ENCODE measurements around the gene LRP1B.
A peak's percentile ranks its signal among the peaks of the same experiment; 100 is the strongest.

Gene LRP1B

DNA sequence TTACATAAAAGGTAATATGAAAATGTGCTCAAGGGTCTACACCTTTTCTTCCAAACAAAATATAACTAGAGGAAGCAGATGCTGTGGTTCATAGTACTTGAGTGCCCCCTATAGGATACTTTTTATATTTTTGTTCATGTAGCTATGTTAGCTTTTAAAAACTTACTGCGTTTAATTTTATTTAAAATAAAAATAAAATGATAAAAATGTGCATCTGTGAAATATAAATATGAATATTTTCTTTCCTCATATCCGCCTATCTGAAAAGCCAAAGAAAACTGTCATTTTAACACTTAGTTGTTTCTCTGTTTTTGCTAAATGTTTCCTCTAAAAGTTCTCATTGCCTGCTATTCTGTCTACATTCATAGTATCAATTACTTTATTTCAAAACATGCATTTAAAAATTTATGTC, 9.6 kb upstream of the LRP1B start:
- H3K27ac Mint-ChIP-seq, result no peak overlapping the region
- no peaks in the 10 kb centered on the region for H3K27me3 Mint-ChIP-seq (ENCODE audit: low read depth)
- H3K4me1 Mint-ChIP-seq, result peaks cover 6% of the 10 kb centered on the region
- H3K4me3 Mint-ChIP-seq, result no peak overlapping the region
- TF ChIP-seq, protein P1, sequence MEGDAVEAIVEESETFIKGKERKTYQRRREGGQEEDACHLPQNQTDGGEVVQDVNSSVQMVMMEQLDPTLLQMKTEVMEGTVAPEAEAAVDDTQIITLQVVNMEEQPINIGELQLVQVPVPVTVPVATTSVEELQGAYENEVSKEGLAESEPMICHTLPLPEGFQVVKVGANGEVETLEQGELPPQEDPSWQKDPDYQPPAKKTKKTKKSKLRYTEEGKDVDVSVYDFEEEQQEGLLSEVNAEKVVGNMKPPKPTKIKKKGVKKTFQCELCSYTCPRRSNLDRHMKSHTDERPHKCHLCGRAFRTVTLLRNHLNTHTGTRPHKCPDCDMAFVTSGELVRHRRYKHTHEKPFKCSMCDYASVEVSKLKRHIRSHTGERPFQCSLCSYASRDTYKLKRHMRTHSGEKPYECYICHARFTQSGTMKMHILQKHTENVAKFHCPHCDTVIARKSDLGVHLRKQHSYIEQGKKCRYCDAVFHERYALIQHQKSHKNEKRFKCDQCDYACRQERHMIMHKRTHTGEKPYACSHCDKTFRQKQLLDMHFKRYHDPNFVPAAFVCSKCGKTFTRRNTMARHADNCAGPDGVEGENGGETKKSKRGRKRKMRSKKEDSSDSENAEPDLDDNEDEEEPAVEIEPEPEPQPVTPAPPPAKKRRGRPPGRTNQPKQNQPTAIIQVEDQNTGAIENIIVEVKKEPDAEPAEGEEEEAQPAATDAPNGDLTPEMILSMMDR (IDR thresholded peaks at IDR 0.05; ENCODE audit: unreplicated experiment in 3 of 3), result peak; percentile 64 to 74 (median 74)
- no peaks in the 10 kb centered on the region for H3K9me3 Mint-ChIP-seq
- no peaks in the 10 kb centered on the region for H3K36me3 Mint-ChIP-seq (ENCODE audit: low read depth)

DNA sequence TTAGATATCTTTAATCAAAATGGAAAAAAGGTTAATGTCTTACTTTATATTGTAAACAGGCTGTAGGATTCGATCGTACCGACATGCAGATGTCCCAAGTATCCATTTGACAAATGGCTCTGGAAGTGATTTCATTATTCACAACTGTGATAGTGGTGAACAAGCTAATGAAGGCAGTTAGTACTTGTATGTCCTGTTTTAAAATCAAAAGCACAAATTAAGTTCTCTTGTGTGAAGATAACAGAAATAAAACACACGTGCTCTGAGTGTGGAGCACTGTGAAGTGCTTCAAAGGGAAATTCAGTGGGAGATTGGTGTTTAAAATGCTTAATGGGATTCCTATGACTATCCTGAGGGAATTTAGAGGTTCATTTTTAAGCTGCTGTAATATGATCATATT, 8.6 kb upstream of the LRP1B start:
- Mint-ChIP-seq H3K36me3 (ENCODE audit: low read depth) (no peaks in the 10 kb centered on the region), H3K27me3 (ENCODE audit: low read depth) (no peaks in the 10 kb centered on the region), H3K4me1 (peaks cover 6% of the 10 kb centered on the region), H3K27ac (no peak overlapping the region), H3K9me3 (no peaks in the 10 kb centered on the region), H3K4me3 (no peak overlapping the region)
- TF ChIP-seq, protein P1 (IDR thresholded peaks at IDR 0.05; ENCODE audit: unreplicated experiment in 3 of 3), result no peak

DNA sequence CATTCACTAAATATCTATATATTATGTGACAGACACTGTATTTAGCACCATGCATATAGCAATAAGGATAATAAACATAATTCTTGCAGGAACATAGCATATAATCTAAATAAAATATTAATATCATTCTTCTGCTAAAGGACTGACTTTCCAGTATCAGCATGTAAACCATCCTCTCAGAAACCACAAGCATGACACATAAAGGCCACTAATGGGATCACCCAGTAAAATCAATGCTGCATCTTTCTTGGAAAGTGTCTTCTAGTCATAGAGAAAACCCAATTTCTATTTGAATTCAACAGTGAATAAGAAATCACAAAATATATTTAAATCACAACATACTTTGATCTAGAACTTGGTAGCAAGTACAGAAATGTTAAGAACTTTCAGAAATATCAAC, 5.8 kb upstream of the LRP1B start:
- Mint-ChIP-seq H3K27me3 (ENCODE audit: low read depth) (peaks cover 13% of the 10 kb centered on the region), H3K4me1 (peaks cover 10% of the 10 kb centered on the region), H3K27ac (no peak overlapping the region), H3K4me3 (no peak overlapping the region), H3K36me3 (ENCODE audit: low read depth) (no peaks in the 10 kb centered on the region), H3K9me3 (no peaks in the 10 kb centered on the region)
- TF ChIP-seq, protein P1 (IDR thresholded peaks at IDR 0.05; ENCODE audit: unreplicated experiment in 3 of 3), result no peak

DNA sequence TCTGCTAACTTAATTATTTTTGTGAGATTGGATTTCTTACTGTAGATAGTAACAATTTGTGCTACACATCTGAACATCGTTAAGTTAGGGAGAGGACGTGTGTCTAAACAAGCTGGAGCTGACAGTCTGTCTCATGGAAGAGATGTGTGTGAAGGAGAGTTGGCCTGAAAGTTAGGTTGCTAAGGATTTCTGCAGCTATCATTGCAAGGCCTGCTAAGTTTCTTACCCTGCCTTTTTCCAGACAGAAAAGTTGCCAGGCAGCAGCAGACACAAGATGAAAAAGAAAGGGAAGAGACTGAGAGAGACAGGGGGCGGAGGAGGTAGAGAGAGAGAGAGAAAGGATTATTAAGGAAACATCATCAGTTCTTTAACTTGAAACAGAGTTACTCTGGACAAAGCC, 4.1 kb upstream of the LRP1B start:
- Mint-ChIP-seq H3K27ac (peak overlapping the region in 1 of 3 experiments; percentile 1), H3K4me1 (peaks cover 19% of the 10 kb centered on the region), H3K36me3 (ENCODE audit: low read depth) (no peaks in the 10 kb centered on the region), H3K4me3 (no peak overlapping the region), H3K9me3 (no peaks in the 10 kb centered on the region), H3K27me3 (ENCODE audit: low read depth) (peaks cover 29% of the 10 kb centered on the region)
- TF ChIP-seq, protein P1 (IDR thresholded peaks at IDR 0.05; ENCODE audit: unreplicated experiment in 3 of 3), result no peak

DNA sequence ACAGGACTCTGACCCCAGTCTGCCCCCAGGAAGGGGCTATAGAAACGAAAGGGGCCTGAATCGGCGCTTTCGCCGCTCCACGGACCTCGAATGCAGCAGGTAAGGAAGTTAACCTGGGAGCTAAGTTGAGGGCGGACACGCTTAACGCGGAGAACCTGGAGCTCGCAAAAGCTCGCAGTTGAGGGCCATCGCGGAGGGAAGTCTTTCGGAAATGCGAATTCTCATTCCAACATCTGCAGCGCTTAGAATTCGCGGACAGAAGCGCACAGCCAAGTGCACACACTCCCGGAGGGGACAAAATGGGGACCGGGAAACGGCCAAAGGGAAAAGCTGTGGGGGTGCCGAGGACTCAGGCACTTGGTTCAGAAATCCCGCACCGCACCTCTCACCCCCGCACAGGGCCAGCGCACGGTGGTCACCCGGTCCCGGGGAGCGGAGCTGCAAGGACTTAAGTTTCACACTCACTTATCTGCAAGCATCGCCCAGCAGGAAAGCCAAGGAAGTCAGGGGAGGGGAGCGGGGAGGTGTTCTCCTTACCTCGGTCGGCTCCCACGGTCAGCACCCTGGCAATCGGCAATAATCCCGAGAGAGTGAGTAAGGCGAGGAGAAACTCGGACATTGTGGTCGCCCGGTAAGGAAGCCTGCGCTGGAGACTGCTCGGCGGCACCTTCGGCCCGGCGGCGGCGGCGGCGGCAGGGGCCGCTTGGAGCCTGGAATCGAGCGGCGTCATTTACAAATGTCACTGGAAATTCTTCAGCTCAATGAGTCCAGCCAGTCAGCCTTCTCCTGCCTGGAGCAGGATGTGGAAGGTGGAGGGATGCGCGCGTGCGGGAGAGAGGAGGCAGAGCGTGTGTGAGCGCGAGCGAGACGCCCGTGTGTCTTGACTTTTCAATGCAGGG, 456 bp downstream of the LRP1B start:
- H3K4me3 Mint-ChIP-seq, result peak overlapping the region; percentile 91 to 95 (median 92)
- no peaks in the 10 kb centered on the region for H3K9me3 Mint-ChIP-seq
- H3K36me3 Mint-ChIP-seq (ENCODE audit: low read depth), result no peaks in the 10 kb centered on the region
- peaks cover 13% of the 10 kb centered on the region for H3K4me1 Mint-ChIP-seq
- H3K27me3 Mint-ChIP-seq (ENCODE audit: low read depth), result peaks cover 58% of the 10 kb centered on the region
- H3K27ac Mint-ChIP-seq, result peak overlapping the region; percentile 36 to 94 (median 92)
- TF ChIP-seq, protein P1 (IDR thresholded peaks at IDR 0.05; ENCODE audit: unreplicated experiment in 3 of 3), result no peak

DNA sequence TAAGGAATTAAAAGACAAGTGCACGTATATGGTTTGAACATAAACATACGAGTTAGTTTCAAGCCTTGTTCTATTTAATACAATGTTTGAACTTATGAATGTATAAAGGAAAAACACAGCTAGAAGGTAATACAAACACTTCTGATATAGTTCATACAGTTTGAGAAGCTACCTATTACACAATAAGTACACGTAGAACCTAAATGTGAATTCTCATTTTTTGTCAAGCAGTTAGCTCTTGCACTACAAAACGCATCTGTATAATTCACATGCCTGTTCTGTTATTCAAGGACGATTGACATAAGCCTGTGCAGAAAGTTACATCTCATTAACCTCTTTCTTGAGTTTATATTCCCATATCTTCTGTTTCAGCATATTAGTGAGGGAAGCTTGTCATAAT, 2.7 kb downstream of the LRP1B start:
- Mint-ChIP-seq H3K36me3 (ENCODE audit: low read depth) (no peaks in the 10 kb centered on the region), H3K27ac (no peak overlapping the region), H3K4me1 (peaks cover 13% of the 10 kb centered on the region), H3K9me3 (no peaks in the 10 kb centered on the region), H3K27me3 (ENCODE audit: low read depth) (peaks cover 63% of the 10 kb centered on the region), H3K4me3 (peak overlapping the region; percentile 41 to 91 (median 54))
- TF ChIP-seq, protein P1 (IDR thresholded peaks at IDR 0.05; ENCODE audit: unreplicated experiment in 3 of 3), result no peak

Measured in nephron (organoid).